ENCODE data around the gene LOXL1.

DNA sequence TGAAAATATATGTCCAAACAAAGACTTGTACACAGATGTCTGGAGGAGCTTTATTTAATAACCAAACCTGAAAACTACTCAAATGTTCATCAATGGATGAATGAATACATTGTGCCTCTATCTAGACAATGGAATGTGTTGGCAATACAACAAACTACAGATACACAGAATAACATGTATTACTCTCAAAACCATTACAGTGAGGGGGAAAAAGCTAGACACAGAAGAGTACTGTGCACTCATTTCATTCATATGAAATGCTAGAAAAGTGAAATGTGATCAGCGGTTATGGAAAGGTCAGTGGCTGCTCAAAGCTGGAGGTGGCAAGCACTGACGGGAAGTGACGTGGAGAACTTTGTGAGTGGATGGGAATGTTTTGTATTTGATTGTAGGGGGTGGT is 52.6 kb downstream of the LOXL1 start:
- TF ChIP-seq, protein P1, sequence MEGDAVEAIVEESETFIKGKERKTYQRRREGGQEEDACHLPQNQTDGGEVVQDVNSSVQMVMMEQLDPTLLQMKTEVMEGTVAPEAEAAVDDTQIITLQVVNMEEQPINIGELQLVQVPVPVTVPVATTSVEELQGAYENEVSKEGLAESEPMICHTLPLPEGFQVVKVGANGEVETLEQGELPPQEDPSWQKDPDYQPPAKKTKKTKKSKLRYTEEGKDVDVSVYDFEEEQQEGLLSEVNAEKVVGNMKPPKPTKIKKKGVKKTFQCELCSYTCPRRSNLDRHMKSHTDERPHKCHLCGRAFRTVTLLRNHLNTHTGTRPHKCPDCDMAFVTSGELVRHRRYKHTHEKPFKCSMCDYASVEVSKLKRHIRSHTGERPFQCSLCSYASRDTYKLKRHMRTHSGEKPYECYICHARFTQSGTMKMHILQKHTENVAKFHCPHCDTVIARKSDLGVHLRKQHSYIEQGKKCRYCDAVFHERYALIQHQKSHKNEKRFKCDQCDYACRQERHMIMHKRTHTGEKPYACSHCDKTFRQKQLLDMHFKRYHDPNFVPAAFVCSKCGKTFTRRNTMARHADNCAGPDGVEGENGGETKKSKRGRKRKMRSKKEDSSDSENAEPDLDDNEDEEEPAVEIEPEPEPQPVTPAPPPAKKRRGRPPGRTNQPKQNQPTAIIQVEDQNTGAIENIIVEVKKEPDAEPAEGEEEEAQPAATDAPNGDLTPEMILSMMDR (IDR thresholded peaks at IDR 0.05): no peak
- no peak for TF ChIP-seq POLR2AphosphoS5 (IDR thresholded peaks at IDR 0.05; ENCODE audit: insufficient read depth in 1 of 2, low read depth in 1 of 2)

Measured in vagina (tissue), 2 donors.